ENCODE data around the gene RAD18.

RAD18 gene

GRCh38 chr3:8962226-8962861 is 928 bp downstream of the RAD18 start:
- no peak for DNase-seq

GRCh38 chr3:8959668-8960067 is 3.6 kb downstream of the RAD18 start:
- no peak for DNase-seq

GRCh38 chr3:8954938-8955763 is 8.1 kb downstream of the RAD18 start:
- no peak for DNase-seq

GRCh38 chr3:8953313-8953712 is 10.0 kb downstream of the RAD18 start:
- no peak for DNase-seq

GRCh38 chr3:8952130-8952529 is 11.1 kb downstream of the RAD18 start:
- DNase-seq: no peak

- no peak for DNase-seq
These were observed 17.2 kb downstream of the RAD18 start for GRCh38 chr3:8945890-8946600.

- no peak for DNase-seq
These were observed 20.4 kb downstream of the RAD18 start for GRCh38 chr3:8942746-8943488.

- no peak for DNase-seq
These were observed 21.2 kb downstream of the RAD18 start for GRCh38 chr3:8942115-8942514.

GRCh38 chr3:8938021-8938420 is 25.3 kb downstream of the RAD18 start:
- no peak for DNase-seq

- DNase-seq: no peak
These were observed 25.9 kb downstream of the RAD18 start for GRCh38 chr3:8937064-8938020.

- DNase-seq: no peak
These were observed 30.8 kb downstream of the RAD18 start for GRCh38 chr3:8932507-8932906.

- DNase-seq: no peak
These were observed 31.9 kb downstream of the RAD18 start for GRCh38 chr3:8931342-8931741.

GRCh38 chr3:8929860-8930259 is 33.4 kb downstream of the RAD18 start:
- DNase-seq: no peak

- DNase-seq: no peak
These were observed 48.8 kb downstream of the RAD18 start for GRCh38 chr3:8914491-8914890.

GRCh38 chr3:8911781-8912180 is 51.5 kb downstream of the RAD18 start:
- no peak for DNase-seq

GRCh38 chr3:8909160-8909559 is 54.1 kb downstream of the RAD18 start:
- no peak for DNase-seq

- DNase-seq: no peak
These were observed 60.1 kb downstream of the RAD18 start for GRCh38 chr3:8903191-8903590.

- DNase-seq: no peak
These were observed 62.4 kb downstream of the RAD18 start for GRCh38 chr3:8900869-8901268.

GRCh38 chr3:8899876-8900460 is 63.3 kb downstream of the RAD18 start:
- no peak for DNase-seq

GRCh38 chr3:8895829-8896228 is 67.4 kb downstream of the RAD18 start:
- DNase-seq: no peak

GRCh38 chr3:8893001-8893400 is 70.3 kb downstream of the RAD18 start:
- DNase-seq: no peak

- no peak for DNase-seq
These were observed 71.5 kb downstream of the RAD18 start for GRCh38 chr3:8891774-8892173.

All from NCI-H2029 treated with DMSO at 0.1 percent for 48 hours (cell line).